H9 (cell line): ENCODE data around the gene ASTN1. TPM values are rescaled to one million over a fixed set of nuclear protein-coding genes. Genes with fewer than 3 reads are reported as not detected.

Source experiments
- DNase-seq: peaks from one replicate; pipeline ENCODE4 v3.0.0-alpha.2; 2017
- H2AFZ ChIP-seq: one replicate; pipeline ENCODE4 v1.6.1; 2013; ENCODE audit warnings: mild to moderate bottlenecking, low read length, control low read depth, moderate library complexity
- H2AK5ac ChIP-seq: 2 replicates; pipeline ENCODE4 v1.6.1; 2013; ENCODE audit warnings: low read length, control low read depth, mixed read lengths; ENCODE audit not compliant: insufficient read length
- H2BK120ac ChIP-seq: one replicate; pipeline ENCODE4 v1.6.1; 2013; ENCODE audit warnings: low read depth, mild to moderate bottlenecking, low read length, control low read depth, inconsistent platforms; ENCODE audit not compliant: poor library complexity, severe bottlenecking
- H2BK12ac ChIP-seq: 2 replicates; pipeline ENCODE4 v1.6.1; 2013; ENCODE audit warnings: low read length, control low read depth, mixed read lengths, low read depth; ENCODE audit not compliant: insufficient read length
- H2BK15ac ChIP-seq: 2 replicates; pipeline ENCODE4 v1.6.1; 2013; ENCODE audit warnings: low read depth, low read length, control low read depth
- H2BK20ac ChIP-seq: one replicate; pipeline ENCODE4 v1.6.1; 2013; ENCODE audit warnings: low read depth, mild to moderate bottlenecking, low read length, control low read depth, inconsistent platforms; ENCODE audit not compliant: poor library complexity, severe bottlenecking
- H2BK5ac ChIP-seq: 2 replicates; pipeline ENCODE4 v1.6.1; 2013; ENCODE audit warnings: low read length, control low read depth, mixed read lengths; ENCODE audit not compliant: insufficient read length
- H3K14ac ChIP-seq: 2 replicates; pipeline ENCODE4 v1.6.1; 2013; ENCODE audit warnings: low read length, control low read depth; ENCODE audit not compliant: insufficient read depth
- H3K18ac ChIP-seq: 2 replicates; pipeline ENCODE4 v1.6.1; 2013; ENCODE audit warnings: low read depth, mild to moderate bottlenecking, mixed read lengths, low read length, control low read depth; ENCODE audit not compliant: insufficient read length
- H3K23ac ChIP-seq: 2 replicates; pipeline ENCODE4 v1.6.1; 2013; ENCODE audit warnings: low read length, control low read depth, mixed read lengths, low read depth; ENCODE audit not compliant: insufficient read length
- H3K23me2 ChIP-seq: 2 replicates; pipeline ENCODE4 v1.6.1; 2013; ENCODE audit warnings: low read depth, mild to moderate bottlenecking, mixed read lengths, low read length, control low read depth; ENCODE audit not compliant: insufficient read length, poor library complexity, severe bottlenecking
- H3K27ac ChIP-seq: 2 replicates; pipeline ENCODE4 v1.5.1; 2013; ENCODE audit warnings: low read length, control low read depth, mixed read lengths, low read depth; ENCODE audit not compliant: insufficient read length
- H3K27me3 ChIP-seq: 2 replicates; pipeline ENCODE4 v1.6.1; 2013; ENCODE audit warnings: low read length, control low read depth, inconsistent platforms; ENCODE audit not compliant: insufficient read depth
- H3K4ac ChIP-seq: 2 replicates; pipeline ENCODE4 v1.6.1; 2013; ENCODE audit warnings: low read depth, mild to moderate bottlenecking, control low read depth, inconsistent platforms, low read length, moderate library complexity
- H3K4me1 ChIP-seq: 2 replicates; pipeline ENCODE4 v1.6.1; 2013; ENCODE audit warnings: low read length, control low read depth, inconsistent platforms; ENCODE audit not compliant: insufficient read depth
- H3K4me2 ChIP-seq: 2 replicates; pipeline ENCODE4 v1.6.1; 2013; ENCODE audit warnings: low read length, control low read depth, mixed read lengths; ENCODE audit not compliant: insufficient read length, insufficient read depth
- H3K56ac ChIP-seq: 2 replicates; pipeline ENCODE4 v1.6.1; 2013; ENCODE audit warnings: low read depth, mild to moderate bottlenecking, mixed read lengths, low read length, control low read depth; ENCODE audit not compliant: insufficient read length
- H3K79me1 ChIP-seq: 2 replicates; pipeline ENCODE4 v1.6.1; 2013; ENCODE audit warnings: low read depth, mild to moderate bottlenecking, moderate library complexity, low read length, control low read depth, inconsistent platforms; ENCODE audit not compliant: insufficient read depth, poor library complexity, severe bottlenecking
- H3K79me2 ChIP-seq: 2 replicates; pipeline ENCODE4 v1.6.1; 2013; ENCODE audit warnings: low read length, control low read depth, inconsistent platforms; ENCODE audit not compliant: insufficient read depth
- H3K9ac ChIP-seq: 2 replicates; pipeline ENCODE4 v1.6.1; 2013; ENCODE audit warnings: low read length, control low read depth, mixed read lengths; ENCODE audit not compliant: insufficient read length; ENCODE audit errors: extremely low read depth
- H3K9me3 ChIP-seq: one replicate; pipeline ENCODE4 v1.6.1; 2013; ENCODE audit warnings: low read depth, low read length, inconsistent platforms; ENCODE audit not compliant: control insufficient read depth
- H3T11ph ChIP-seq: one replicate; pipeline ENCODE4 v1.6.1; 2013; ENCODE audit warnings: mild to moderate bottlenecking, low read length, control low read depth, inconsistent platforms
- H4K20me1 ChIP-seq: one replicate; pipeline ENCODE4 v1.6.1; 2013; ENCODE audit not compliant: control insufficient read depth, insufficient read length, insufficient read depth
- H4K5ac ChIP-seq: 2 replicates; pipeline ENCODE4 v1.6.1; 2013; ENCODE audit warnings: low read depth, mild to moderate bottlenecking, mixed read lengths, low read length, control low read depth; ENCODE audit not compliant: insufficient read length
- H4K8ac ChIP-seq: replicated peaks from 2 replicates; pipeline ENCODE4 v1.6.1; 2013; ENCODE audit warnings: low read length, control low read depth, mixed read lengths, low read depth; ENCODE audit not compliant: insufficient read length
- H4K91ac ChIP-seq: 2 replicates; pipeline ENCODE4 v1.6.1; 2013; ENCODE audit warnings: low read depth, mild to moderate bottlenecking, moderate library complexity, mixed read lengths, low read length, control low read depth; ENCODE audit not compliant: insufficient read length
- H3K27ac Mint-ChIP-seq, 3 experiments: 2 replicates in 2 of 3; 3 replicates in 1 of 3; pipeline ENCODE4 v1.8.0; 2020 to 2021; ENCODE audit warnings: mixed read lengths in 3 of 3, mild to moderate bottlenecking in 1 of 3, moderate library complexity in 1 of 3
- H3K27me3 Mint-ChIP-seq: 2 replicates; pipeline ENCODE4 v1.8.0; 2021; ENCODE audit warnings: low read depth, mild to moderate bottlenecking, moderate library complexity, mixed read lengths
- H3K36me3 Mint-ChIP-seq, 3 experiments: 2 replicates in 2 of 3; 3 replicates in 1 of 3; pipeline ENCODE4 v1.8.0; 2020 to 2021; ENCODE audit warnings: low read depth in 3 of 3, mixed read lengths in 3 of 3; ENCODE audit not compliant: insufficient read depth in 1 of 3
- H3K4me1 Mint-ChIP-seq, 2 experiments: 2 replicates each; pipeline ENCODE4 v1.8.0; 2020; ENCODE audit warnings: mixed read lengths in 2 of 2
- H3K4me3 Mint-ChIP-seq, 2 experiments: 2 replicates in 1 of 2; 3 replicates in 1 of 2; pipeline ENCODE4 v1.8.0; 2020 to 2021; ENCODE audit warnings: mild to moderate bottlenecking in 2 of 2, mixed read lengths in 2 of 2, moderate library complexity in 1 of 2
- H3K9me3 Mint-ChIP-seq, 2 experiments: 2 replicates in 1 of 2; 3 replicates in 1 of 2; pipeline ENCODE4 v1.8.0; 2020; ENCODE audit warnings: mild to moderate bottlenecking in 2 of 2, mixed read lengths in 2 of 2, moderate library complexity in 1 of 2
- CTCF ChIP-seq: fragments of 200-600 bp; sonication (generic); conservative IDR thresholded peaks from 3 replicates; pipeline ENCODE4 v1.8.0; 2021; ENCODE audit warnings: antibody characterized with exemption, mild to moderate bottlenecking
- WGBS: extraction: QIAGEN DNeasy Blood & Tissue Kit; methylation state at CpG from one replicate; pipeline ENCODE4 v1.1.7; 2013; ENCODE audit warnings: missing lambda C conversion rate, low lambda C conversion rate, mixed read lengths; ENCODE audit not compliant: insufficient read length; ENCODE audit errors: extremely low coverage; 5-methylcytosine and 5-hydroxymethylcytosine counted together
- total RNA-seq: library from RNA; stranded (reverse); gene quantifications from 2 replicates; pipeline ENCODE4 v1.2.1, GENCODE V29; 2021

ASTN1 gene
- total RNA-seq, 1 experiment from 2014 or later, result 0.98 TPM

- H3K27ac Mint-ChIP-seq, result peak overlapping the region in 1 of 3 experiments; percentile 29; a peak in 1 of 7 replicates
- H3K18ac ChIP-seq, result no peak overlapping the region
- no peaks in the 10 kb centered on the region for H3K9me3 Mint-ChIP-seq
- H4K91ac ChIP-seq, result no peak overlapping the region
- H2BK120ac ChIP-seq, result no peak overlapping the region
- no peak overlapping the region for H2BK12ac ChIP-seq
- H3K27ac ChIP-seq, result no peak overlapping the region
- H2AFZ ChIP-seq, result no peak overlapping the region
- H3K56ac ChIP-seq, result no peak overlapping the region
- H3K4me2 ChIP-seq, result no peak overlapping the region
- H3K9me3 ChIP-seq, result no peaks in the 10 kb centered on the region
- H4K20me1 ChIP-seq, result no peaks in the 10 kb centered on the region
- H3K23me2 ChIP-seq, result no peaks in the 10 kb centered on the region
- H2BK20ac ChIP-seq, result no peak overlapping the region
- DNase-seq, result no peak
- H3K79me1 ChIP-seq, result no peaks in the 10 kb centered on the region
- WGBS, result no CpG with 5 or more reads among the region's 4 CpGs
- no peaks in the 10 kb centered on the region; the same call in 1 of the 2 replicates for H3K27me3 Mint-ChIP-seq
- H3K9ac ChIP-seq, result no peak overlapping the region
- H4K5ac ChIP-seq, result no peak overlapping the region
- no peak for TF ChIP-seq CTCF
- H2BK5ac ChIP-seq, result no peak overlapping the region
- no peak overlapping the region for H3K14ac ChIP-seq
- H3K4me1 Mint-ChIP-seq, result peaks cover 11 to 12% of the 10 kb centered on the region in 2 experiments
- H3K23ac ChIP-seq, result no peak overlapping the region
- H3K36me3 Mint-ChIP-seq, result peaks cover 0 to 2% (median 0%) of the 10 kb centered on the region in 3 experiments; a peak in 1 of 7 replicates
- H3K4me3 Mint-ChIP-seq, result no peak overlapping the region
- no peak overlapping the region for H3T11ph ChIP-seq
- no peak overlapping the region for H2AK5ac ChIP-seq
- no peak overlapping the region for H4K8ac ChIP-seq
- H3K27me3 ChIP-seq, result no peaks in the 10 kb centered on the region
- H3K4me1 ChIP-seq, result peaks cover 5% of the 10 kb centered on the region; the same call in 1 of the 2 replicates
- no peaks in the 10 kb centered on the region for H3K79me2 ChIP-seq
- no peak overlapping the region for H2BK15ac ChIP-seq
- no peak overlapping the region for H3K4ac ChIP-seq
Measured at GRCh38 chr1:177138347-177138746, 26.2 kb downstream of the ASTN1 start.
